Kidney (tissue), 14 donors: Measurements from ENCODE around the gene FOSL2. TPM values are rescaled to one million over a fixed set of nuclear protein-coding genes. Genes with fewer than 3 reads are reported as not detected.
A peak's percentile ranks its signal among the peaks of the same experiment; 100 is the strongest.

Experiments
- DNase-seq, 5 donors: peaks; one replicate each; pipeline ENCODE4 v3.0.0-alpha.2; 2013 to 2020
- FAIRE-seq: peaks from 2 replicates; lab custom pipeline; 2012; peaks lifted over from hg19 to GRCh38; lab: Jason Lieb, UNC
- H3K27ac ChIP-seq, 2 donors: one replicate each; pipeline ENCODE4 v1.7.0; 2013; ENCODE audit warnings: low read depth in 2 of 2, low read length in 2 of 2, inconsistent platforms in 1 of 2
- H3K27me3 ChIP-seq: one replicate; pipeline ENCODE4 v1.7.1; 2013; ENCODE audit warnings: low read length, inconsistent platforms; ENCODE audit not compliant: control insufficient read depth, insufficient read depth
- H3K36me3 ChIP-seq, 3 donors: one replicate each; pipeline versions ENCODE4 v1.7.0 to v1.7.1; 2013; ENCODE audit warnings: low read length in 3 of 3, control low read depth in 1 of 3, inconsistent platforms in 1 of 3; ENCODE audit not compliant: insufficient read depth in 3 of 3, control insufficient read depth in 2 of 3
- H3K4me1 ChIP-seq, 3 donors: one replicate each; pipeline versions ENCODE4 v1.7.0 to v1.7.1; 2013; ENCODE audit warnings: low read length in 3 of 3, inconsistent platforms in 1 of 3, low read depth in 1 of 3; ENCODE audit not compliant: control insufficient read depth in 2 of 3, insufficient read depth in 2 of 3
- H3K4me3 ChIP-seq, 3 donors: one replicate each; pipeline versions ENCODE4 v1.7.0 to v1.8.1; 2013; ENCODE audit warnings: low read length in 3 of 3, control low read depth in 1 of 3, inconsistent platforms in 1 of 3
- H3K9ac ChIP-seq, 3 donors: one replicate each; pipeline versions ENCODE4 v1.7.0 to v1.7.1; 2013; ENCODE audit warnings: low read length in 3 of 3, control low read depth in 1 of 3, inconsistent platforms in 1 of 3
- H3K9me3 ChIP-seq, 3 donors: one replicate each; pipeline versions ENCODE4 v1.7.0 to v1.7.1; 2013; ENCODE audit warnings: low read length in 3 of 3, control low read depth in 1 of 3, inconsistent platforms in 1 of 3; ENCODE audit not compliant: control insufficient read depth in 2 of 3, insufficient read depth in 1 of 3
- CTCF ChIP-seq: IDR thresholded peaks from 3 replicates; pipeline ENCODE4 v1.5.1; 2012; ENCODE audit warnings: mild to moderate bottlenecking, moderate library complexity, borderline replicate concordance; ENCODE audit not compliant: insufficient read depth; ENCODE audit errors: extremely low read depth
- intact Hi-C: fragments of 100-400 bp; cut with DNase I; formaldehyde crosslinking; loops from one replicate; pipeline ENCODE4 v1.11.1; 2022
- polyA plus RNA-seq: library from polyadenylated mRNA; stranded (reverse); fragments of 350-450 nt; fragmentation: Illumina TruSeq; extraction: RNeasy Lipid Tissue Mini Kit (QIAGEN cat#74804); gene quantifications from one replicate; pipeline ENCODE4 v1.2.3, GENCODE V29; 2014; ENCODE audit warnings: low read depth, low replicate concordance; ENCODE audit not compliant: insufficient read depth
- total RNA-seq: library from RNA; stranded (reverse); fragmentation: NEBNext Ultra II Directional; extraction: Animal tissue kit (Norgen Biotek cat#: 25700); gene quantifications from one replicate; pipeline ENCODE4 v1.2.1, GENCODE V29; 2021
- donor health status: control.
- donor health status: control.
- donor health status: control.
- donor health status: control.
- donor health status: control.
- donor health status: DM: yes; HTN: yes; CAD: no.
- donor health status: Normal renal cell carcinoma (clear cell type).

FOSL2 gene
- total and polyA plus RNA-seq, 2 donors from 2014 or later: 20.6 to 149 TPM

GRCh38 chr2:28387082-28387960, 5.3 kb upstream of the FOSL2 start:
- Histone ChIP-seq H3K27ac (no peak overlapping the region), H3K4me3 (no peak overlapping the region), H3K9me3 (no peaks in the 10 kb centered on the region), H3K9ac (no peak overlapping the region), H3K4me1 (peaks cover 0 to 5% (median 3%) of the 10 kb centered on the region in 3 donors), H3K27me3 (no peaks in the 10 kb centered on the region), H3K36me3 (no peaks in the 10 kb centered on the region)
- no peak for TF ChIP-seq CTCF
- DNase-seq (no peak), FAIRE-seq (no peak)
- intact Hi-C loops: no loop called here

DNA sequence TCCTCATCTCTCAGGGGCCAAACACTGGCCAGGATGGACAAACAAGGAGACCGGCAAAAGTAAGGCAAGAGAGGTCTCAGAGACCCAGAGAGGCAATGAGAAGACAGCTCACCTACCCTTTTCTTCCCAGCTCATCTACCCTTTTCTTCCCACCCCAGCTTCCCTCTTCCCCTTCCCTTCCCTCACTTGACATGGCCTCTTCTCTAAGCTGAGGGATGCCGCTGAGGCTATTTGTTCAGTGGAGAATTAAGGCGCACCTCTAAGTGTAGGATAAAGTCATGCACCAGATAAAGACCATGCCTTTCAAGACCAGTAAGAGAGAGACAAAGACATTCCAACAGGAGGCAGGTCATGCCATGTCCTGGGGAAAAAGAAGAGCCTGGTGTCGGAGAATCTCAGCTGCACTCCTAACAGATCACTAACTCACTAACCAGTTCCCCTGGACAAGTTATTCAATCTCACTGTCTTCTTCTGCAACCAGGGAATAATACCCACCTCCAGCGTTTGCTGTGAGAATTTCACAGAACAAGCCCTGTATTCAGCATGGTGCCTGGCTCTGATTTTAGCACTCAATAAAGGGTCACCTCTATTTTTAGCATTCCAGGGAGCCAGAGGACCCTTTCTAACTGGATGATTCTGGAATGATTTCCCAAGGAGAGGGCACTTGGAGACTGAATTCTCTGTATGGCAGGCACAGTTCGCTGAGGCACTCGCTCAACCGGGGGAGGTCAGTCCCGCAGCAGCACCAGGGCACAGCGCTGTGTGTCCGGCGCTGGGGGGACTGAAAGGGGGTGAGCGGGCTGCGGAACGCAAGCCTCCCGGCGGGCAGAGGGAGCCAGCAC, 3.0 kb upstream of the FOSL2 start:
- no peak for FAIRE-seq
- Histone ChIP-seq H3K9ac (peak overlapping the region in 2 of 3 donors; percentile 74 to 76), H3K27me3 (no peaks in the 10 kb centered on the region), H3K4me3 (peak overlapping the region in 2 of 3 donors; percentile 50 to 80), H3K9me3 (no peaks in the 10 kb centered on the region), H3K4me1 (peaks cover 0 to 5% (median 3%) of the 10 kb centered on the region in 3 donors), H3K27ac (peak overlapping the region; percentile 98 to 99), H3K36me3 (no peaks in the 10 kb centered on the region)
- peak in 2 of 5 donors; percentile 76 to 79 for DNase-seq
- no peak for TF ChIP-seq CTCF
- intact Hi-C loops: no loop called here

GRCh38 chr2:28390241-28390745, 2.4 kb upstream of the FOSL2 start:
- intact Hi-C loops: no loop called here
- H3K4me3 ChIP-seq: peak overlapping the region; percentile 52 to 80 (median 71)
- TF ChIP-seq CTCF: peak; percentile 3
- H3K27me3 ChIP-seq: no peaks in the 10 kb centered on the region
- no peaks in the 10 kb centered on the region for H3K9me3 ChIP-seq
- H3K4me1 ChIP-seq: peaks cover 0 to 5% (median 3%) of the 10 kb centered on the region in 3 donors
- DNase-seq (peak; percentile 75 to 98 (median 83)), FAIRE-seq (no peak)
- peak overlapping the region; percentile 98 to 99 for H3K27ac ChIP-seq
- peak overlapping the region; percentile 36 to 99 (median 39) for H3K9ac ChIP-seq
- no peaks in the 10 kb centered on the region for H3K36me3 ChIP-seq
